ENCODE results near the gene NPAS3.

NPAS3 gene

GRCh38 chr14:33714527-33715226 lies 776.0 kb downstream of the NPAS3 start:
- CTCF ChIA-PET: no interaction called here

GRCh38 chr14:33715227-33715528 lies 776.5 kb downstream of the NPAS3 start:
- no peak for TF ChIP-seq CTCF (conservative IDR thresholded peaks at IDR 0.05; ENCODE audit: low read depth)
- POLR2A ChIA-PET (ENCODE audit: low non-redundant PET): no interaction called here
- no peak overlapping the region for H3K27ac ChIP-seq
- no peak for DNase-seq (ENCODE audit: low spot score)
- CTCF ChIA-PET: no interaction called here

More at GRCh38 chr14:33714527-33715226, 776.0 kb downstream of the NPAS3 start:
- H3K27ac ChIP-seq: no peak overlapping the region
- TF ChIP-seq CTCF (conservative IDR thresholded peaks at IDR 0.05; ENCODE audit: low read depth): no peak
- no peak for DNase-seq (ENCODE audit: low spot score)
- POLR2A ChIA-PET (ENCODE audit: low non-redundant PET): no interaction called here

GRCh38 chr14:33716921-33717320 lies 778.2 kb downstream of the NPAS3 start:
- ChIA-PET CTCF (no interaction called here), POLR2A (ENCODE audit: low non-redundant PET) (no interaction called here)
- no peak for DNase-seq (ENCODE audit: low spot score)
- H3K27ac ChIP-seq: no peak overlapping the region
- no peak for TF ChIP-seq CTCF (conservative IDR thresholded peaks at IDR 0.05; ENCODE audit: low read depth)

GRCh38 chr14:33717866-33718265 lies 779.2 kb downstream of the NPAS3 start:
- DNase-seq (ENCODE audit: low spot score): peak; percentile 16
- CTCF ChIA-PET: no interaction called here
- POLR2A ChIA-PET (ENCODE audit: low non-redundant PET): no interaction called here
- no peak for TF ChIP-seq CTCF (conservative IDR thresholded peaks at IDR 0.05; ENCODE audit: low read depth)
- H3K27ac ChIP-seq: no peak overlapping the region

GRCh38 chr14:33720284-33720787 lies 781.7 kb downstream of the NPAS3 start:
- no peak for DNase-seq (ENCODE audit: low spot score)
- H3K27ac ChIP-seq: no peak overlapping the region
- POLR2A ChIA-PET (ENCODE audit: low non-redundant PET): no interaction called here
- no peak for TF ChIP-seq CTCF (conservative IDR thresholded peaks at IDR 0.05; ENCODE audit: low read depth)
- CTCF ChIA-PET: no interaction called here

- CTCF ChIA-PET: no interaction called here
Measured at GRCh38 chr14:33726685-33727084, 788.0 kb downstream of the NPAS3 start.

More at GRCh38 chr14:33726685-33727084, 788.0 kb downstream of the NPAS3 start:
- no peak for TF ChIP-seq CTCF (conservative IDR thresholded peaks at IDR 0.05; ENCODE audit: low read depth)
- DNase-seq (ENCODE audit: low spot score): no peak
- POLR2A ChIA-PET (ENCODE audit: low non-redundant PET): no interaction called here
- no peak overlapping the region for H3K27ac ChIP-seq

Measured in RWPE1 (cell line).